HepG2 (cell line): ENCODE measurements around the gene MRRF. TPM values are rescaled to one million over a fixed set of nuclear protein-coding genes. Genes with fewer than 3 reads are reported as not detected.

ENCODE experiments used
- BRF2 ChIP-seq: sonication (generic); formaldehyde crosslinking; IDR thresholded peaks from 2 replicates; pipeline ENCODE4 v1.8.1; 2022; ENCODE audit warnings: mild to moderate bottlenecking, missing genetic modification reagents
- JARID2 ChIP-seq: sonication (generic); formaldehyde crosslinking; IDR thresholded peaks from 2 replicates; pipeline ENCODE4 v1.8.1; 2023; ENCODE audit warnings: missing genetic modification reagents, inconsistent platforms; ENCODE audit not compliant: insufficient replicate concordance
- NFATC3 ChIP-seq: sonication (generic); formaldehyde crosslinking; IDR thresholded peaks from 2 replicates; pipeline ENCODE4 v1.5.1; 2020; ENCODE audit warnings: mild to moderate bottlenecking, missing genetic modification reagents
- PAXIP1 ChIP-seq: sonication (generic); formaldehyde crosslinking; conservative IDR thresholded peaks from 2 replicates; pipeline ENCODE4 v1.4.0; 2020; ENCODE audit warnings: mild to moderate bottlenecking, missing genetic modification reagents, moderate library complexity
- PCBP1 ChIP-seq: fragments of 200-400 bp; formaldehyde crosslinking; IDR thresholded peaks from 2 replicates; pipeline ENCODE4 v1.6.1; 2017; ENCODE audit warnings: mild to moderate bottlenecking, low read depth, low read length, borderline replicate concordance
- PRDM15 ChIP-seq: sonication (generic); formaldehyde crosslinking; IDR thresholded peaks from 2 replicates; pipeline ENCODE4 v1.4.0; 2020; ENCODE audit warnings: missing genetic modification reagents
- TCF7L2 ChIP-seq: IDR thresholded peaks from 2 replicates; pipeline ENCODE4 v1.6.1; 2011; ENCODE audit warnings: mild to moderate bottlenecking, low read depth, low read length, moderate library complexity
- THRA ChIP-seq: sonication (generic); formaldehyde crosslinking; IDR thresholded peaks from 2 replicates; pipeline ENCODE4 v1.4.0; 2020; ENCODE audit warnings: missing genetic modification reagents, borderline replicate concordance
- ZBTB8A ChIP-seq: sonication (generic); formaldehyde crosslinking; IDR thresholded peaks from 2 replicates; pipeline ENCODE4 v1.4.0; 2020; ENCODE audit warnings: mild to moderate bottlenecking, low read depth, missing genetic modification reagents, borderline replicate concordance
- ZNF124 ChIP-seq: sonication (generic); formaldehyde crosslinking; IDR thresholded peaks from 2 replicates; pipeline ENCODE4 v1.4.0; 2020; ENCODE audit warnings: missing genetic modification reagents
- ZNF329 ChIP-seq: sonication (generic); formaldehyde crosslinking; IDR thresholded peaks from 2 replicates; pipeline ENCODE4 v1.9.0; 2021; ENCODE audit warnings: low read depth, mild to moderate bottlenecking, missing genetic modification reagents
- ZNF615 ChIP-seq: sonication (generic); formaldehyde crosslinking; IDR thresholded peaks from 2 replicates; pipeline ENCODE4 v1.5.0; 2020; ENCODE audit warnings: mild to moderate bottlenecking, missing genetic modification reagents, borderline replicate concordance
- ZNF687 ChIP-seq: sonication (generic); formaldehyde crosslinking; IDR thresholded peaks from 2 replicates; pipeline ENCODE4 v1.5.1; 2020; ENCODE audit warnings: mild to moderate bottlenecking, missing genetic modification reagents, moderate library complexity
- polyA plus RNA-seq, 8 experiments: library from polyadenylated mRNA; depleted of rRNA in 3 of 8; stranded (reverse) in 7 of 8; unstranded in 1 of 8; fragments of >200 nt; fragmentation: Illumina TruSeq in 4 of 8; extraction: Trizol in 4 of 8; gene quantifications; 2 replicates each; pipeline versions ENCODE4 v1.2.1 to v1.2.3, GENCODE V29; 2011 to 2016; ENCODE audit warnings: low read depth in 4 of 8, missing spikeins in 1 of 8, mixed read lengths in 1 of 8; ENCODE audit not compliant: insufficient read depth in 1 of 8
- total RNA-seq, 5 experiments: library from RNA; depleted of rRNA; stranded (reverse); fragments of >200 nt; fragmentation: Illumina TruSeq; extraction: Trizol; gene quantifications; 2 replicates each; pipeline ENCODE4 v1.2.3, GENCODE V29; 2016; ENCODE audit warnings: low read depth in 1 of 5

Gene MRRF
- total and polyA plus RNA-seq, 2 of the 13 experiments (the other 11 are each of a cell fraction or from before 2014, with no cell fraction given) = 37.3 to 44.3 TPM

- TF ChIP-seq ZNF687 (peak; percentile 91), ZNF124 (CRISPR knock-in tag) (no peak), NFATC3 (no peak), BRF2 (CRISPR knock-in tag) (no peak), PRDM15 (CRISPR knock-in tag) (no peak), PAXIP1 (CRISPR knock-in tag) (no peak), THRA (CRISPR knock-in tag) (0 out of 2 replicates have a peak, but pooled peaks have one; percentile 11), ZNF615 (CRISPR knock-in tag) (no peak), ZBTB8A (CRISPR knock-in tag) (no peak), PCBP1 (no peak), ZNF329 (no peak), TCF7L2 (no peak), JARID2 (no peak)
Measured at GRCh38 chr9:122346478-122347347, 82.0 kb downstream of the MRRF start (continued).
